Measurements from ENCODE around the gene RCBTB1.

- TF ChIP-seq CTCF (IDR thresholded peaks at IDR 0.05) (no peak), POLR2A (IDR thresholded peaks at IDR 0.05) (no peak)
These were observed 51.6 kb downstream of the RCBTB1 start for GRCh38 chr13:49533591-49534269.

Data from lower leg skin (tissue), 3 donors.